SK-N-SH (cell line): ENCODE results near the gene DLGAP3.

ENCODE experiments used
- CTCF ChIP-seq: fragments of 200-600 bp; sonication (generic); IDR thresholded peaks from 2 replicates; pipeline ENCODE4 v1.6.1; 2017; ENCODE audit warnings: antibody characterized with exemption, mild to moderate bottlenecking, moderate library complexity
- SMC3 ChIP-seq: IDR thresholded peaks from 2 replicates; pipeline ENCODE4 v1.6.1; 2012; ENCODE audit warnings: low read depth, low read length, improper control_type of control experiment
- TF ChIP-seq, protein P1 (sequence below): IDR thresholded peaks from 2 replicates; pipeline ENCODE4 v1.4.0; 2012; ENCODE audit warnings: low read depth

DNA sequence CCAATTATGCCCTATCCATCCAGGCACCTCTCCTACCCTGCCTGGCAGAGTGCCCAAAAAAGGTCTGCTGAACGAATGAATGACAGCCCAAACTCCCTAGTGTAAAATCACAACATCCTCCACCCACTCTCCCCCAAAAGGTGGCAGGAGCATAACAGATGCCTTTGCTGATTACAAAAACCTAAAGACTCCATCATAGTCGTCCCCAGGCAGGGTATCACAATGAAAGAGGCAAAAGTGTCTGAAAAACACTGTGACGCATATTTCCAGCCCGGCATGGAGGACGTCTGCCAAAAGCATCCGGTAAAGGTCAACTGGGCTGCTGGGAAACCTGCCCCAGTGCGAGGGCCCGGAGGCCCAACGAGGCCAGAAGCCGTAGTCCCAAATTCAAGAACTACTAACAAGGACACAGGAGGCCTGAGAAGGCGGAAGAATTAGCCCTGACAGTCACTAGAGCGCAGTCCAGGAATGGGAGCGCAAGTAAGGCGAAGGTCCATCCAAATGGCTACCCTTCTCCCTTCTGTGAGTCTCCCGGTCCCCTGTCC is 70.5 kb downstream of the DLGAP3 start:
- TF ChIP-seq, protein P1, sequence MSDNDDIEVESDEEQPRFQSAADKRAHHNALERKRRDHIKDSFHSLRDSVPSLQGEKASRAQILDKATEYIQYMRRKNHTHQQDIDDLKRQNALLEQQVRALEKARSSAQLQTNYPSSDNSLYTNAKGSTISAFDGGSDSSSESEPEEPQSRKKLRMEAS, result no peak
- TF ChIP-seq CTCF (no peak), SMC3 (no peak)
